Nucleus accumbens (tissue), 56 donors: ENCODE measurements around the gene EEF2KMT.
"Not testable (repeated sequence)": the region's sequence is repeated elsewhere in the genome, so short reads cannot be mapped to it uniquely, and the experiment has no call there.

Experiments used
- DNase-seq, 56 donors: peaks; one replicate each; lab custom pipeline; 2025; lab: John Stamatoyannopoulos, UW

Gene EEF2KMT

DNA sequence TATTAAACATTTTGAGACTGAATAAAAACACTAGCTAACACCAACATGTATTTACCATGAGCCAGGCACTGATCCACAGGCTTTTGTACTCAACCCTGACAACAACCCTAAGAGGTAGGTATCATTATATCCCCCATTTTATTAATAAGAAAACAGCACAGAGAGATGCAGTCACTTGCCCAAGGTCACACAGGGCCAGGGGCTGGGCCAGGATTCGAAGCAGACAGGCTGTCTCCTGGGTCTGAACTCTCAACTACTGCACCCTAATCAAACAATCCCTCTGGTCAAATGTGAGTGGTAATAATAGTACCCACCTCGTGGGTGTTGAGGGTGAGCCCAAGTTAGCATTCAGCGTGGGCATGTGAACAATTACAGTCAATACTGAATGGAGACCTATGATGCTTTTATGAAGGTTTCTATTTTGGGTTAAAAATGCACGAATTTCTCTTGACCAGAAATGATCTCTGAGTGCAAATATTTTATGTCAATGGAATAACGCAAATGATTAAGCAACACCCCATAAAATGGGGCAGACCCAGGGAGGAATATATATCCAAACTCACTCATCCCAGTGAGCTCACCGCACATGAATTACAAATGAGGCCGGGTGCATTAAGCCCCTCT, 1.0 kb downstream of the EEF2KMT start:
- DNase-seq, result not testable (repeated sequence)

DNA sequence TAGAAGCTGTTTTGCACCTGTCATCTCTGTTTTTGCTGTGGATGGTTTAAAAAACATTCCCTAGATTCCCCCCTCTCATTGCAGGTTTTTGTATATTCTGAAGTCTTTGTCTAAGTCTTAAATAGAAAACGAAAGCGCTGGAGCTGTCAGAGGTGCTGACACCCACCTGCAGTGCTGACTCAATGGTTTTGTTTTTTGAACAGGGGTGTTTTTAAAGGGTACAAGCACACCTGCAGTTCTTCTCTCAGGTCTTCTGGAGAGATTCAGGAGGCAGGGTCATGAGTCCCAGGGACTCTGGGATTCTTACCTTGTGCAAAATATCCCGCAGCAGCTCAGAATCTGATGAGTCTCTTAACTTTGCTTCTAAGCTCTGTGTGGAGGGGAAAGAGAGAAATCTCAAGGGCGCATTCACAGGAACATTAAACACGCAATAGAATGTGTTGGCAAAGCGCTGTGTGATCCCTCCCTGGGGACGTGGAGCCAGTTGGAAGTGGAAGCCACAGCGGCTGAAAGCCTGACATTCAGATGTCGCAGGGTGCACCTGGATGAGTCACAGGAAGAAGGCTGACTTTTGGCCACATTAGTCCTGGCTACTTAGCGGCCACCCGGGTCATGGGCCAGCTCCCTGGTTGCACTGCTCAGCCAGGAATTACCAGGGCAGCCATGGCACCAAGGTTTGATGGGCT, 2.3 kb downstream of the EEF2KMT start:
- DNase-seq, result peak in 25 of 56 donors; percentile 3 to 61 (median 27)

- DNase-seq, result not testable (repeated sequence)
Observed at GRCh38 chr16:5093746-5094145, 3.8 kb downstream of the EEF2KMT start.

- not testable (repeated sequence) for DNase-seq
Observed at GRCh38 chr16:5093081-5093480, 4.5 kb downstream of the EEF2KMT start.

GRCh38 chr16:5090592-5090991, 7.0 kb downstream of the EEF2KMT start:
- not testable (repeated sequence) for DNase-seq

DNA sequence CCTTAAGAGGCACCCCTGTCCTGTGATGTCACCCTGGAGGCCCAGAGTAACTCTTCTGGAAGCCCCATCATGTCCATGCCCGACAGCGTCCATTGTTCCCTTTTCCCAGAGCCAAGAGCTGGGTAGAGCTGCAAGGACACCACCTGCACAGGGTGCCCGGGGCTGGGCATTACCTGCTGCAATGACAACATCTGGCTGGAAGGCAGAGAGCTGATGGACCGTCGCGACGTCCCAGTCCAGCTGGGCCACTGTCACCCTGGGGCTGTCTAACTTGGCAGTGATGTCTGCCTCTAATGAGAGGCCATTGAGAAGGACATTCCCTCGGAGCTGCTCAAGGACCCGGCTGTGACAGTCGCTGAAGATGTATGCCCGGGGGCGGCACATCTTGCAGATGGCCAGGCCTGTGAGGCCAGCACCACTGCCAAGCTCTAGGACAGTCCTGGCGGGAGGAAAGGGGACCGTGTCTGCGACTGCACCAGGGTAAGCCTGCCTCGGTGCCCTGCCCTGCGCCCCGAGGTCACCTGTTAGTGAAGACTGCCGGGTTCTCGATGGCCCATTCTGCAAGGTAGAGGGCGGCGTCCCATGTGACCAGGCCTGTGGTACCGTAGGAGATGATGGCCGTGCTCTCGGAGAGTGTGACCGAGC, 7.6 kb downstream of the EEF2KMT start:
- DNase-seq, result not testable (repeated sequence)

- DNase-seq, result not testable (repeated sequence)
Observed at GRCh38 chr16:5088936-5089335, 8.7 kb downstream of the EEF2KMT start.

DNA sequence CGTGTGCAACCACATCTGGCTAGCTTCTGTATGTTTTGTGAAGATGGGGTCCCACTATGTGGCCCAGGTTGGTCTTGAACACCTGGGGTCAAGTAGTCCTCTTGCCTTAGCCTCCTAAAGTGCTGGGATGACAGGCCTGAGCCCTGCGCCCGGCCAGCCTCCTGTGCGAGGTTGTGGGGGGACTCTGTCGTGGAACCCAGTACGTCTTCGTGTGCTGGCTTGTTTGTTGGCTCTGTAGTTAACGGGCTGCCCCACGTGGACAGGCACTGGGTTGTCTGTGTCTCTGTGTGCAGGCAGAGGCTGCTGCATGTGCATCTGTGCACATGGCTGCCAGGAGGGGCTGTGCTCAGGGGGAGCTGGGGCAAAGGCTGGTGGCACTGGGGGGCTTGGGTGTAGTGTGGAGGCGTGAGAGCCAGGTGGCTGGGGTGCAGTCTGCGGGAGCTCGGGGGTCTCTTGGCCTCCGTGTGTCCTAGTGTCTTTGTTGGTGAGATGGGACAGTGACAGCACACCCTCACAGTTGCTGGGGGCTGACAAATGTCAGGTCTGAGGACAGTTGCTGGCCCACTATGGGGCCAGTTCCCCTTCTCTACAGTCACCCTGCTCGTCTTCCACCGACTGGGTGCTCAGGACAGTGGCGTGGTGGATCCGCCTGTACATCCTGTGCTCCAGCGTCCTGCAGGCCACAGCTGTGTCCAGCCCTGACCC, 9.4 kb downstream of the EEF2KMT start:
- DNase-seq, result not testable (repeated sequence)

GRCh38 chr16:5085716-5086115, 11.9 kb downstream of the EEF2KMT start:
- DNase-seq, result not testable (repeated sequence)

GRCh38 chr16:5084802-5085201, 12.8 kb downstream of the EEF2KMT start:
- peak in 32 of 56 donors; percentile 1 to 70 (median 18) for DNase-seq

DNA sequence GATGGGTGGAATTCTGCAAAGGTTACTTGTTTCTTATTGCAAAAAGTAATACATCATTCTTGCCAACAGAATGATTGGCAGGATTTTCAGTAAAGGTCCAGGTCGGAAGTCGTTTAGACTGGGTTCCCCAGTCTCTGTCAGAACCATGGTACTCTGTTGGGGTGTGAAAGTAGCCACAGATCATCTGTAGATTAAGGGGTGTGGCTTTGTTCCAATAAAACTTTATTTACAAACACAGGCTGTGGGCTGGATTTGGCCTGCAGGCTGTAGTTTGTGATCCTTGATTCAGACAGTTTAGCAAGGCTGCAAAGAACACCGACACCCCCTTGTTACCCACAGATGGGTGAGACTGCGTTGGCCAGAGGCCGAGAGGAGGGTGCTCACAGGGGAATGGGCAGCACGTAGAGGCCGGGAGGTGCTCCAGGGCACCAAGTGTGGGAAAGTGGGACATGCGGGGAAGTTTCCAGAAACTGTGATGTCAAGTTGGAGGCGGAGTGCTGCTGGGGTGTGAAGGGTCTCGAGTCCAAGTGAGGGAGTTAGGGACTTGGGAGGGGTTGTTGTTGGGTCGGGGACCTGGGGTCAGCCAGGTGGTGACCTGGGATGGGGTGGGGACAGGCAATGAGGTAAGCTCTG, 13.4 kb downstream of the EEF2KMT start:
- DNase-seq, result not testable (repeated sequence)

- DNase-seq, result not testable (repeated sequence)
Observed at GRCh38 chr16:5083646-5084045, 13.9 kb downstream of the EEF2KMT start.

DNA sequence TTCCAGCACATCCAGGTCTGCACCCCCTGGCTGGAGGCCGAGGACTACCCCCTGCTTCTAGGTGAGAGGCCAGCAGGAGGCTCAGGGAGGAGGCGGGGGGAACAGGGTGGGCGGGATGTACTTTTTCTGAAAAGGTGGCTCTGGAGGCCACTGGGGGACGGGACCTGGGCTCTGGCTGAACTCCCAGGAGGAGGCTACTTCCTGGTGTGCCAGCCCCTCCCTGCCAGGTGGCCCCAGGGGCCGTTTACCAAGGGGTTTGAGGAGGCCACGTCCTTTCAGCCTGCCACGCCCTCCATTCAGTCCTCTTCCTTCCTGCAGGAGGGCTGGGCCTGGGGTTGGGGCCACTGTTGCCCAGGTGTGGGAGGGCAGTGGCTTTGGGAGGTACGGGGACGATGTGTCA, 16.6 kb downstream of the EEF2KMT start:
- not testable (repeated sequence) for DNase-seq

GRCh38 chr16:5080461-5080860, 17.1 kb downstream of the EEF2KMT start:
- not testable (repeated sequence) for DNase-seq

DNA sequence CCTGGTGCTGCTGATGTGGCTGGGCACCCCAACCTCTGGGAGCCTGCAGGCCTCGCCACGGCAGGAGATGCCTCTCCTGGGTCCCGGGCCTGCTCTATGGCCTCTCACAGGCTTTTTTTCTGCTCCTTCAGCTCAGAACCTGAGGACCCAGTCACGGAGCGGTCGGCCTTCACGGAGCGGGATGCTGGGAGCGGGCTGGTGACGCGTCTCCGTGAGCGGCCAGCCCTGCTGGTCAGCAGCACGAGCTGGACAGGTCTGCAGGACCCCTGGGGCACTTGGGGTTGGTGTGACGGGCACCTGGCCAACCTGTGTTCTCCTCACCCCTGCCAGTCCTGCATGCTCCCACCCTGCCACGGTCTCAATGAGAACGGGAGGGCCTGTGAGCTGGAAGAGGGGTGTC, 19.0 kb downstream of the EEF2KMT start:
- DNase-seq, result no peak

DNA sequence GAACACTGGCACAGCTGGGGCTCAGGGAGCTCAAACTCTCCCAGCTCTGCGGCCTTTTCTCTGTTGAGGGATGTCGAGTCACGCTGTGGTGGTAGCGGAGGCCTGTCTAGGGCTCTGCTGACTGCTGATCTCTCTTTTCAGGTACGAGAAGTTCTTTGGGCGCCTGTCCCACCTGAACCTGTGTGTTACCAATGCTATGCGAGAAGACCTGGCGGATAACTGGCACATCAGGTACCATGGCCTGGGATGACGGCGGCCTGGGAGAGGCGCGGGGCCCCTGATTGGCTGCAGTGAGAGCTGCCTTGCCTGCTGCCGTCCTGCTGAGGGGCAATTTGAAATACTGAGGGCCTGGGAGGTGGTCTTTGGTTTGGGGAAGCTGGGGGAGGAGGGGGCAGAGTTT, 20.3 kb downstream of the EEF2KMT start:
- no peak for DNase-seq

DNA sequence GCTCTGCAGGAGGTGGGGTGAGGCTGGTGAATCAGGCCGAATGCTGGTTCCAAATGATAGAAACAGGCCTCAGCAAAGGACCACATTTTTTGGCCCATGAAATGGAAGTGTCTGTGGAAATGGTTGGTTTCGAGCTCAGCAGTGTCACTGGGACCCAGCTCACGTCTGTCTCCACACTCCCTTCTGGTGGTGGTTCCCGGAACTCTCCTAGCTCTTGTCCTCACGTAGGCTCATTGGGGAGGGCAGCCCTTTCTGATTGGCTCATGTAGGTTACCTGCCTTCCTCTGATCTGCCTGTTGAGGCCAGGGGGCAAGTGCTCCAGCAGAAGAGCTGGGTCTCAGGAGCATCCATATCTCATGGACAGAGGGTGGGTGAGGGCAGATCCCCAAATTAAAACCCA, 22.0 kb downstream of the EEF2KMT start:
- no peak for DNase-seq

DNA sequence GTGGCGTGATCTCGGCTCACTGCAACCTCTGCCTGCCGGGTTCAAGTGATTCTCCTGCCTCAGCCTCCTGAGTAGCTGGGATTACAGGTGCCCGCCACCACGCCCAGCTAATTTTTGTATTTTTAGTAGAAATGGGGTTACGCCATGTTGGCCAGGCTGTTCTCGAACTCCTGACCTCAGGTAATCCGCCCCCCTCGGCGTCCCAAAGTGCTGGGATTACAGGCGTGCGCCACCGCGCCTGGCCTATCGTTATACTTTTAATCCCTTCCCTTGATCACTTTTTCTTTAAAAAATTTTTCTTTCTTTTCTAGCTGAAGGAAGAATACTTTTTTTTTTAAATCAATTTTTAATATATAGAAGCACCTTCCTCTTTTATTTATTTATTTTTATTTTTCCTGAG, 23.8 kb downstream of the EEF2KMT start:
- DNase-seq, result not testable (repeated sequence)

DNA sequence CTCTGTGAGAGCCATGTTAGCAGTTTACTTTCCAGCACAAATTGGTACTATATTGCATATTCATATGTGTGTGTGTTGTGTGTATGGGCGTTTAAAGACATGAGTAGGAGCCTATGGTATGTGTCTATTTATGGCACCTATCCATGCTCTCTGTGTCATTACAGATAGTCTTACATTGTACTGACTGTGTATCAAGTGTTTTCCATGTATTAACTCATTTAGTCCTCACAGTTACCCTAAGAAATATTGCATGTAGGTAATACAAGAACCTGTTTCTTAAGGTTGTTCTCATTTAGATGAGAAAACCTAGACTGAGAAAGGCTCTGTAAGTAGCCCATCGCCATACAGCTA, 24.3 kb downstream of the EEF2KMT start:
- no peak for DNase-seq
